Urinary bladder (tissue), 4 donors: ENCODE data around the gene GALNT6. TPM values are rescaled to one million over a fixed set of nuclear protein-coding genes. Genes with fewer than 3 reads are reported as not detected.

Experiments used
- DNase-seq: peaks from one replicate; pipeline ENCODE4 v3.0.0-alpha.2; 2015; ENCODE audit errors: extremely low spot score
- H3K27ac ChIP-seq: one replicate; pipeline ENCODE4 v1.5.1; 2013; ENCODE audit warnings: low read depth, mild to moderate bottlenecking, moderate library complexity
- H3K36me3 ChIP-seq: one replicate; pipeline ENCODE4 v1.6.1; 2013; ENCODE audit warnings: mild to moderate bottlenecking, moderate library complexity; ENCODE audit not compliant: insufficient read depth
- H3K4me1 ChIP-seq: one replicate; pipeline ENCODE4 v1.6.1; 2013; ENCODE audit warnings: mild to moderate bottlenecking, moderate library complexity; ENCODE audit not compliant: insufficient read depth
- H3K4me3 ChIP-seq: one replicate; pipeline ENCODE4 v1.5.1; 2013; ENCODE audit warnings: low read depth, low read length
- WGBS: extraction: QIAGEN DNeasy Blood & Tissue Kit; methylation state at CpG from one replicate; pipeline ENCODE4 v1.1.7; 2013; 5-methylcytosine and 5-hydroxymethylcytosine counted together
- polyA plus RNA-seq: library from polyadenylated mRNA; stranded (reverse); fragments of 200-250 nt; gene quantifications from one replicate; pipeline ENCODE4 v1.2.3, GENCODE V29; 2013
- total RNA-seq: library from RNA; depleted of rRNA; stranded (reverse); fragments of >200 nt; gene quantifications from one replicate; pipeline ENCODE4 v1.2.3, GENCODE V29; 2014
- donor health status: healthy with polysubstance abuse.
- donor health status: healthy.

GALNT6 gene
- total and polyA plus RNA-seq, 2 donors, result 1.1 to 2.0 TPM

DNA sequence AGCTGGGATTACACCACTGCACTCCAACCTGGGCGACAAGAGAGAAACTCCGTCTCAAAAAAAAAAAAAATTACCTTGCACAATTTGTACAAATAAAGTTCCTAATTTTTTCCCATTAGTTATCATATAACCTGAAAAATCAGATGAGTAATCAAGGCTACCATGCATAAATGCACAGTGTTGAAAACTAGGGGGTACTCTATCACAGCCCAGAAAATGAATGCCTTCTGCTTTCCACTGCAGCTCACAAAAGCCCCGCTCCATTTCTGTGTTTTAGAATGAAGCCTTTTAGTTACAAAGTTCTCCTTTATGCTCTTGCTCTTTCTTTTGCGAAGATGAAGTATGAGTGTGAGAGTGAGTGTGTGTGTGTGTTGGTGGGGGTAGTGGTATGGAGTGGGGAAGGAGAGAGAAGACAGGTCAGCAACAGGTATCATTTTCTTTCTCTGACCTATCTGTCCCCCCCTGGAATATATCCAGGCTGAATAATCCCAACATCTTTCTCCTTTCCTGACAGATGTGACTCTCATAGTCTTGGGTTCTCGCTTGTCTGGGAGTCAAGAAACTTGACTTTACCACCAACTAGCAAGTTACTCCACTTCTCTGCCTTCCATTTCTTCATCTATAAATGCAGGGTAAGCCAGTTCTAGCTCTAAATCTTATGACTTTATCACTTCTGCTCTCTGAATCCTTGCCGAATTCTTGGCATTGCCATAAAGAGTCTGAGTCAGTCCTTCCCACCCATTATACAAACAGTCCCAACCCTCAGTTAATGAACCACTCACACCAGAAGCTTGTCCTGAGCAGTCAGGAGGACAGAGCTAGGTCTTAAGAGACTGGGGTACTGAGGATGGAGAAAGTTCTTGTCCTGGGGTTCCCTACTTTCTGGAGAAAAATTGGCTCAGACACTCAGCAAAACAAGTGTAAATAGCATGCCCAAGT is 83.3 kb downstream of the GALNT6 start:
- 68% methylated on average over 6 of the region's 6 CpGs for WGBS
- H3K4me3 ChIP-seq, result no peak overlapping the region
- no peaks in the 10 kb centered on the region for H3K36me3 ChIP-seq
- no peak for DNase-seq
- H3K27ac ChIP-seq, result no peak overlapping the region
- peaks cover 1% of the 10 kb centered on the region for H3K4me1 ChIP-seq

DNA sequence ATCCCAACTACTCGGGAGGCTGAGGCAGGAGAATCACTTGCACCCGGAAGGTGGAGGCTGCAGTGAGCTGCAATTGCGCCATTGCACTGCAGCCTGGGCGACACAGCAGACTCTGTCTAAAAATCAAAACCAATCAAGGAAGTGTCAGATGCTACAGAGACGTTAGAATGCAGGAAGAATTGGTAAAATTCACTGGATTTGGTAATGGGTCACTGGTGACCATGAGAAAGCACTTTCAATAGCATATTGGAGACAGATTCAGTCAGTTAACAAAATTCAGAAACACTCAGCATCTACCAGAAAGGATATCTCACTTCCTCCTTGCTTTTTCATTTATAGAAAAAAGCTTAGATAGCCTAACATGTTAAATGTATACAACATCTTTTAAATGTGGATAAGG is 84.7 kb downstream of the GALNT6 start:
- WGBS, result 86% methylated on average over 5 of the region's 5 CpGs
- H3K27ac ChIP-seq, result no peak overlapping the region
- no peak for DNase-seq

More for the DNA sequence above, 84.7 kb downstream of the GALNT6 start:
- Histone ChIP-seq H3K4me3 (no peak overlapping the region), H3K36me3 (no peaks in the 10 kb centered on the region), H3K4me1 (peaks cover 1% of the 10 kb centered on the region)

Other genes with a start within 250 kb of the GALNT6 start
- 20.8 TPM for gene TFCP2, start 218.3 kb downstream of the GALNT6 start, total RNA-seq
- gene TFCP2, start 218.3 kb downstream of the GALNT6 start, polyA plus RNA-seq, result 21.5 TPM
- 4.3 TPM for gene POU6F1, start 173.3 kb downstream of the GALNT6 start, total RNA-seq
- gene POU6F1, start 173.3 kb downstream of the GALNT6 start, polyA plus RNA-seq, result 10.6 TPM
- 89.1 TPM for gene DAZAP2, start 152.6 kb downstream of the GALNT6 start, total RNA-seq
- gene DAZAP2, start 152.6 kb downstream of the GALNT6 start, polyA plus RNA-seq, result 487 TPM
- 13.4 TPM for gene SMAGP, start 121.0 kb downstream of the GALNT6 start, total RNA-seq
- 10.0 TPM for gene SMAGP, start 121.0 kb downstream of the GALNT6 start, polyA plus RNA-seq
- 2.3 TPM for gene BIN2, start 67.2 kb downstream of the GALNT6 start, total RNA-seq
- 3.4 TPM for gene BIN2, start 67.2 kb downstream of the GALNT6 start, polyA plus RNA-seq
- gene CELA1, start 44.7 kb downstream of the GALNT6 start, total RNA-seq, result not detected
- gene CELA1, start 44.7 kb downstream of the GALNT6 start, polyA plus RNA-seq, result not detected
- 2.9 TPM for gene SLC4A8, start 33.4 kb upstream of the GALNT6 start, total RNA-seq
- 1.6 TPM for gene SLC4A8, start 33.4 kb upstream of the GALNT6 start, polyA plus RNA-seq
- 2.6 TPM for gene SCN8A, start 199.8 kb upstream of the GALNT6 start, total RNA-seq
- 0.23 TPM for gene SCN8A, start 199.8 kb upstream of the GALNT6 start, polyA plus RNA-seq